HG03520 (cell line): Measurements from ENCODE around the gene LILRB5.
"Not testable (repeated sequence)": the region's sequence is repeated elsewhere in the genome, so short reads cannot be mapped to it uniquely, and the experiment has no call there.

Experiments used
- ATAC-seq: cut with Tn5 transposase; IDR thresholded peaks from one replicate; pipeline ENCODE4 v1.9.1; 2021; ENCODE audit warnings: mild to moderate bottlenecking, moderate library complexity; ENCODE audit not compliant: unreplicated experiment

LILRB5 gene

GRCh38 chr19:54257116-54257480, at the start of gene LILRB5:
Gene LILRB5, minus strand, starts transcription at chr19:54257273. Its CDS starts 80 bp downstream, at chr19:54257193.
- no peak for ATAC-seq

GRCh38 chr19:54305141-54305540, 48.1 kb upstream of the LILRB5 start:
- ATAC-seq = no peak

- ATAC-seq = no peak
Measured at GRCh38 chr19:54302257-54302656, 45.2 kb upstream of the LILRB5 start.

- ATAC-seq = no peak
Measured at GRCh38 chr19:54299515-54299914, 42.4 kb upstream of the LILRB5 start.

GRCh38 chr19:54299126-54299498, 42.0 kb upstream of the LILRB5 start:
- ATAC-seq = no peak

GRCh38 chr19:54298357-54299125, 41.5 kb upstream of the LILRB5 start:
- ATAC-seq = no peak

- no peak for ATAC-seq
Measured at GRCh38 chr19:54297759-54298305, 40.8 kb upstream of the LILRB5 start.

GRCh38 chr19:54294539-54294938, 37.5 kb upstream of the LILRB5 start:
- no peak for ATAC-seq

- ATAC-seq = not testable (repeated sequence)
Measured at GRCh38 chr19:54289160-54289559, 32.1 kb upstream of the LILRB5 start.

- ATAC-seq = no peak
Measured at GRCh38 chr19:54287456-54287855, 30.4 kb upstream of the LILRB5 start.

GRCh38 chr19:54286283-54286682, 29.2 kb upstream of the LILRB5 start:
- ATAC-seq = not testable (repeated sequence)

- not testable (repeated sequence) for ATAC-seq
Measured at GRCh38 chr19:54285427-54286056, 28.5 kb upstream of the LILRB5 start.

GRCh38 chr19:54282686-54283470, 25.8 kb upstream of the LILRB5 start:
- ATAC-seq = no peak

- not testable (repeated sequence) for ATAC-seq
Measured at GRCh38 chr19:54281729-54282075, 24.6 kb upstream of the LILRB5 start.

GRCh38 chr19:54281007-54281728, 24.1 kb upstream of the LILRB5 start, which contains the start of gene LILRB2:
Gene LILRB2, minus strand, starts transcription at chr19:54281110. Its CDS starts 614 bp downstream, at chr19:54280496.
- ATAC-seq = no peak

GRCh38 chr19:54280441-54280840, 23.4 kb upstream of the LILRB5 start:
- not testable (repeated sequence) for ATAC-seq

GRCh38 chr19:54280025-54280424, 23.0 kb upstream of the LILRB5 start:
- not testable (repeated sequence) for ATAC-seq

GRCh38 chr19:54279406-54279962, 22.4 kb upstream of the LILRB5 start:
- no peak for ATAC-seq

GRCh38 chr19:54278571-54279195, 21.6 kb upstream of the LILRB5 start:
- ATAC-seq = not testable (repeated sequence)

GRCh38 chr19:54278056-54278455, 21.0 kb upstream of the LILRB5 start:
- ATAC-seq = not testable (repeated sequence)
